Activated CD8-positive, alpha-beta T cell treated with anti-CD3 and anti-CD28 coated beads for 36 hours (primary cell): ENCODE results near the gene CCDC82. TPM values are rescaled to one million over a fixed set of nuclear protein-coding genes. Genes with fewer than 3 reads are reported as not detected.

Source experiments
- ATAC-seq: fragments of 200-7000 bp; cut with Tn5 transposase; one replicate; pipeline ENCODE4 v1.10.0; 2021; ENCODE audit warnings: mild to moderate bottlenecking, moderate library complexity
- CTCF ChIA-PET: fragments of 350-600 bp; sonication (Branson Sonifier 250); formaldehyde crosslinking; loops from one replicate; lab custom pipeline; 2021; ENCODE audit warnings: antibody characterized with exemption; lab: Charles Lee
- POLR2A ChIA-PET: fragments of 350-600 bp; sonication (Branson Sonifier 250); formaldehyde crosslinking; loops from one replicate; lab custom pipeline; 2021; ENCODE audit warnings: antibody characterized with exemption; lab: Charles Lee
- DNase-seq: peaks from one replicate; pipeline ENCODE4 v3.0.0-alpha.2; 2020
- H3K27ac Mint-ChIP-seq: one replicate; pipeline ENCODE4 v1.8.0; 2021; ENCODE audit warnings: mild to moderate bottlenecking, mixed read lengths
- H3K27me3 Mint-ChIP-seq: one replicate; pipeline ENCODE4 v1.8.0; 2021; ENCODE audit warnings: mixed read lengths
- H3K36me3 Mint-ChIP-seq: one replicate; pipeline ENCODE4 v1.8.0; 2021; ENCODE audit warnings: low read depth, mixed read lengths
- H3K4me1 Mint-ChIP-seq: one replicate; pipeline ENCODE4 v1.8.0; 2021; ENCODE audit warnings: low read depth, mixed read lengths
- H3K4me3 Mint-ChIP-seq: one replicate; pipeline ENCODE4 v1.8.0; 2021; ENCODE audit warnings: mild to moderate bottlenecking, moderate library complexity, mixed read lengths
- H3K9me3 Mint-ChIP-seq: one replicate; pipeline ENCODE4 v1.8.0; 2021; ENCODE audit warnings: mixed read lengths
- CTCF ChIP-seq: fragments of 200-600 bp; IDR thresholded peaks from one replicate; pipeline ENCODE4 v1.8.0; 2022; ENCODE audit warnings: antibody characterized with exemption, mild to moderate bottlenecking
- intact Hi-C: fragments of 100-400 bp; cut with micrococcal nuclease; formaldehyde crosslinking; loops from one replicate; pipeline ENCODE4 v1.10.0; 2022
- microRNA-seq: library from miRNA; unstranded; fragments of <30 nt; microRNA quantifications from one replicate; pipeline ENCODE4 v1.2.0, GENCODE V29; 2022; ENCODE audit warnings: borderline microRNAs expressed, borderline replicate concordance
- total RNA-seq, 2 experiments: library from RNA; stranded (reverse); gene quantifications; one replicate each; pipeline ENCODE4 v1.2.3, GENCODE V29; 2021

Gene CCDC82
- total RNA-seq, 2 experiments from 2014 or later: 25.3 to 27.0 TPM

DNA sequence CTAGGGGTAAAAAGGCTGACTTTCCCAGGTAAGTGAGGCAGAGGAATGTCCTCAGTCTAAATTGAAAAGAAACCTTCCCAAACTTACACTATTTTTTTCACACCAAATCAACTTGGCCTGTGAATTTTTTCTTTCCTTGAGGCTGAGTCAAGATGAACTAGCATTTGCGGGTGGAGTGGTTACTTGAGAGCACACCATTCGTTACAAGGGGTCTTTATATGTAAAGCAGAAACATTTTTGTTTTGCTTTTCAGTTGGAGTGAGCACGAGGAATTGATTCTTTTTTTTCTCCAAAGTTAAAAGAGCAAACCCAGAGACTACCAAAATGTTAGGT is 83.1 kb downstream of the CCDC82 start:
- ChIA-PET CTCF (interaction anchor here (1.1 to 2.3 kb wide), 7 partner anchors 19 to 53 kb away, joined by 3 to 9 read pairs (median 4); partner anchors contain the start of gene MAML2), POLR2A (interaction anchor here (1.1 to 2.3 kb wide), 3 partner anchors 19 to 37 kb away, joined by 3 to 7 read pairs (median 7); partner anchors contain the start of gene MAML2)
- H3K4me3 Mint-ChIP-seq: peak overlapping the region; percentile 64
- peaks cover 7% of the 10 kb centered on the region for H3K36me3 Mint-ChIP-seq
- intact Hi-C loops: no loop called here
- DNase-seq: peak; percentile 17
- H3K27me3 Mint-ChIP-seq: no peaks in the 10 kb centered on the region
- no peaks in the 10 kb centered on the region for H3K9me3 Mint-ChIP-seq
- ATAC-seq: peak; percentile 48
- peak overlapping the region; percentile 82 for H3K27ac Mint-ChIP-seq
- TF ChIP-seq CTCF: no peak
- H3K4me1 Mint-ChIP-seq: peaks cover 81% of the 10 kb centered on the region

DNA sequence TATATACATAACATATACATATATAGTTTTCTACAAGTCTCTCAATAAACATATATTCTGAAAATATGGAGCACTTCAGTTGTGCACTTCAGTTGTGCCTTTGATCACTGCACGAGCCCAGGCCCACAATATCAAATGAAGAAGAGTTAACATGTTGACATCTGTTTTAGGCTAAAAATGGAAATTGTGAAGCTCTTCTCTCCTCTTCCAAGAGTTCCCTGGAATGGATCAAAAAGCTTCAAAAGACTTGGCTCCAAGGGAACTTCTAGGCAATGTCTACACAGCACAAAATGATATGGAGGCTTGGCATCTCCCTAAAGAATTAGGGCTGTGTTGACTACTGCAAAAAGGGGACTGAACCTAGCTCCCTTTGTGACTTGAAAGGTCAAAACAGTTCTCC is 83.6 kb downstream of the CCDC82 start:
- peaks cover 79% of the 10 kb centered on the region for H3K4me1 Mint-ChIP-seq
- DNase-seq: no peak
- H3K36me3 Mint-ChIP-seq: peaks cover 3% of the 10 kb centered on the region
- ChIA-PET POLR2A (interaction anchor here (2.3 kb wide), 1 partner anchor 37 kb away, joined by 7 read pairs; the partner anchor contains the start of gene MAML2), CTCF (interaction anchor here (0.6 to 2.3 kb wide), 4 partner anchors 11 to 37 kb away, joined by 3 to 9 read pairs (median 4); partner anchors contain the start of gene MAML2)
- TF ChIP-seq CTCF: no peak
- no peaks in the 10 kb centered on the region for H3K27me3 Mint-ChIP-seq
- H3K9me3 Mint-ChIP-seq: no peaks in the 10 kb centered on the region
- ATAC-seq: no peak
- no peak overlapping the region for H3K27ac Mint-ChIP-seq
- H3K4me3 Mint-ChIP-seq: no peak overlapping the region
- intact Hi-C loops: no loop called here

DNA sequence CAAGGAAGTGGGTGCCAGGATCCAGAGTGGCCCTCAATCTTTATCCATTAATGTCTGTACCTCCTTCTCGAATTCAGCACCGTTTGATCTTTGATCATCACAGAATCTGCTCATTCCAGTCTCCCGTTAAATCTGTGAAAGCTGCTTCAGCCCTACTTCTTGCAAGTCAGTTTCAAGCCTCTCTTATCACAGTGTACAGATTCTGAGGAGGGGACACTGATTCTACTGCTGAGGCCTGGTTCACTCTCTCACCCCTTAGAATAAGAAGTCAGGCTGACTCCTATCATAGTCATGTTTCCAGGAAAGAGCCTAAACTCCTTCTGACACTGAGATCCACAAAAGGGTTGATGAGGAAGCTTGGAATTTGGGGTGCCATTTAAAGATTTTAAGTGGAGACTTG is 85.7 kb downstream of the CCDC82 start:
- H3K27me3 Mint-ChIP-seq: no peaks in the 10 kb centered on the region
- ChIA-PET POLR2A (interaction anchor here (0.6 to 1.6 kb wide), 3 partner anchors 8 to 1270 kb away, joined by 3 to 6 read pairs (median 3); no protein-coding TSS in a partner anchor), CTCF (interaction anchor here (0.7 to 1.3 kb wide), 2 partner anchors 10 to 37 kb away, joined by 3 to 4 read pairs; no protein-coding TSS in a partner anchor)
- DNase-seq (no peak), ATAC-seq (no peak)
- TF ChIP-seq CTCF: no peak
- H3K4me1 Mint-ChIP-seq: peaks cover 83% of the 10 kb centered on the region
- no peaks in the 10 kb centered on the region for H3K9me3 Mint-ChIP-seq
- intact Hi-C loops: no loop called here
- H3K27ac Mint-ChIP-seq: peak overlapping the region; percentile 31
- peaks cover 7% of the 10 kb centered on the region for H3K36me3 Mint-ChIP-seq
- no peak overlapping the region for H3K4me3 Mint-ChIP-seq

GRCh38 chr11:96303064-96303463 is 86.6 kb downstream of the CCDC82 start:
- Mint-ChIP-seq H3K4me1 (peaks cover 79% of the 10 kb centered on the region), H3K4me3 (no peak overlapping the region), H3K27me3 (no peaks in the 10 kb centered on the region), H3K27ac (peak overlapping the region; percentile 48), H3K9me3 (no peaks in the 10 kb centered on the region), H3K36me3 (peaks cover 11% of the 10 kb centered on the region)
- ChIA-PET POLR2A (interaction anchor here (1.3 kb wide), 1 partner anchor 9 kb away, joined by 3 read pairs; no protein-coding TSS in a partner anchor), CTCF (interaction anchor here (0.7 to 1.7 kb wide), 3 partner anchors 11 to 40 kb away, joined by 3 to 4 read pairs (median 4); partner anchors contain the start of gene MAML2)
- DNase-seq (no peak), ATAC-seq (peak; percentile 48)
- intact Hi-C loops: no loop called here
- TF ChIP-seq CTCF: no peak

Small RNAs within 50 kb of the gene (microRNA-seq; reads per million reads assigned to microRNA genes)
- gene MIR1260B: not detected

Other genes with a start within 250 kb of the CCDC82 start
- gene MAML2, start 46.7 kb downstream of the CCDC82 start, total RNA-seq: 10 to 100 TPM; 11.8 to 12.5 TPM
- gene JRKL, start 101 bp upstream of the CCDC82 start, total RNA-seq: 10 to 100 TPM; 13.3 to 13.5 TPM